ENCODE results near the gene ZNF148. TPM values are rescaled to one million over a fixed set of nuclear protein-coding genes. Genes with fewer than 3 reads are reported as not detected.

Gene ZNF148
- total RNA-seq, 2 donors from 2014 or later, result 33.8 to 37.8 TPM

GRCh38 chr3:125229707-125230106 lies 145.4 kb downstream of the ZNF148 start:
- Histone ChIP-seq H3K9ac (ENCODE audit: extremely low read depth, low read length, poor library complexity, severe bottlenecking) (no peak overlapping the region), H3K4me1 (ENCODE audit: control insufficient read depth, insufficient read depth, low read length) (no peaks in the 10 kb centered on the region), H3K27ac (ENCODE audit: low read depth, low read length) (no peak overlapping the region), H3K36me3 (ENCODE audit: control insufficient read depth, insufficient read depth, low read length) (peaks cover 39% of the 10 kb centered on the region), H3K27me3 (ENCODE audit: control insufficient read depth, insufficient read depth, low read length, poor library complexity, severe bottlenecking) (no peaks in the 10 kb centered on the region), H3K4me3 (ENCODE audit: low read length) (no peak overlapping the region), H3K9me3 (ENCODE audit: control insufficient read depth, low read length) (no peaks in the 10 kb centered on the region)
- no peak overlapping the region for H3K4me3 Mint-ChIP-seq
- WGBS, 2 experiments (ENCODE audit: insufficient coverage in 1 of 2, insufficient read length in 1 of 2), result 100% methylated on average over 1 of the region's 1 CpG
- no peak for DNase-seq
- no peaks in the 10 kb centered on the region for H3K9me3 Mint-ChIP-seq
- H3K27me3 Mint-ChIP-seq (ENCODE audit: insufficient read depth), result no peaks in the 10 kb centered on the region
- H3K36me3 Mint-ChIP-seq (ENCODE audit: low read depth), result peaks cover 16% of the 10 kb centered on the region
- H3K4me1 Mint-ChIP-seq, result peaks cover 26% of the 10 kb centered on the region
- peak overlapping the region; percentile 24 for H3K27ac Mint-ChIP-seq
- no peak for TF ChIP-seq CTCF (conservative IDR thresholded peaks at IDR 0.05)

GRCh38 chr3:125229168-125229567 lies 146.0 kb downstream of the ZNF148 start:
- Mint-ChIP-seq H3K9me3 (no peaks in the 10 kb centered on the region), H3K4me1 (peaks cover 29% of the 10 kb centered on the region), H3K4me3 (no peak overlapping the region), H3K27me3 (ENCODE audit: insufficient read depth) (no peaks in the 10 kb centered on the region), H3K36me3 (ENCODE audit: low read depth) (peaks cover 16% of the 10 kb centered on the region), H3K27ac (peak overlapping the region; percentile 13)
- Histone ChIP-seq H3K27ac (ENCODE audit: low read depth, low read length) (no peak overlapping the region), H3K9ac (ENCODE audit: extremely low read depth, low read length, poor library complexity, severe bottlenecking) (no peak overlapping the region), H3K36me3 (ENCODE audit: control insufficient read depth, insufficient read depth, low read length) (peaks cover 39% of the 10 kb centered on the region), H3K4me1 (ENCODE audit: control insufficient read depth, insufficient read depth, low read length) (no peaks in the 10 kb centered on the region), H3K4me3 (ENCODE audit: low read length) (no peak overlapping the region), H3K27me3 (ENCODE audit: control insufficient read depth, insufficient read depth, low read length, poor library complexity, severe bottlenecking) (no peaks in the 10 kb centered on the region), H3K9me3 (ENCODE audit: control insufficient read depth, low read length) (no peaks in the 10 kb centered on the region)
- no peak for DNase-seq
- 83 to 91% methylated on average over 5 to 6 of the region's 7 CpGs for WGBS, 2 experiments (ENCODE audit: insufficient coverage in 1 of 2, insufficient read length in 1 of 2)
- no peak for TF ChIP-seq CTCF (conservative IDR thresholded peaks at IDR 0.05)

- no peaks in the 10 kb centered on the region for H3K27me3 ChIP-seq (ENCODE audit: control insufficient read depth, insufficient read depth, low read length, poor library complexity, severe bottlenecking)
- H3K27ac Mint-ChIP-seq, result no peak overlapping the region
- WGBS, 2 experiments (ENCODE audit: insufficient coverage in 1 of 2, insufficient read length in 1 of 2), result 85 to 100% methylated on average over 1 to 3 of the region's 3 CpGs
- H3K36me3 ChIP-seq (ENCODE audit: control insufficient read depth, insufficient read depth, low read length), result no peaks in the 10 kb centered on the region
- H3K9me3 Mint-ChIP-seq, result no peaks in the 10 kb centered on the region
- H3K4me3 ChIP-seq (ENCODE audit: low read length), result no peak overlapping the region
- TF ChIP-seq CTCF (conservative IDR thresholded peaks at IDR 0.05), result no peak
- H3K9ac ChIP-seq (ENCODE audit: extremely low read depth, low read length, poor library complexity, severe bottlenecking), result no peak overlapping the region
- H3K36me3 Mint-ChIP-seq (ENCODE audit: low read depth), result no peaks in the 10 kb centered on the region
- no peaks in the 10 kb centered on the region for H3K4me1 ChIP-seq (ENCODE audit: control insufficient read depth, insufficient read depth, low read length)
- H3K4me1 Mint-ChIP-seq, result peaks cover 22% of the 10 kb centered on the region
- no peak for DNase-seq
- H3K9me3 ChIP-seq (ENCODE audit: control insufficient read depth, low read length), result no peaks in the 10 kb centered on the region
- H3K27ac ChIP-seq (ENCODE audit: low read depth, low read length), result no peak overlapping the region
- H3K4me3 Mint-ChIP-seq, result no peak overlapping the region
- H3K27me3 Mint-ChIP-seq (ENCODE audit: insufficient read depth), result no peaks in the 10 kb centered on the region
Observed at GRCh38 chr3:125221831-125222230, 153.3 kb downstream of the ZNF148 start.
